IMR-90 (cell line): ENCODE measurements around the gene SURF4. TPM values are rescaled to one million over a fixed set of nuclear protein-coding genes. Genes with fewer than 3 reads are reported as not detected.

ENCODE experiments used
- ATAC-seq: fragments of 200-7000 bp; cut with Tn5 transposase; 2 replicates; pipeline ENCODE4 v1.9.1; 2020; ENCODE audit warnings: low read depth, mild to moderate bottlenecking, moderate library complexity
- BruUV-seq: library from RNA; stranded (reverse); fragments of 400-500 nt; replicated peaks from 2 replicates; lab custom pipeline; 2021; lab: Mats Ljungman, UMichigan
- CTCF ChIA-PET: fragments of 300-600 bp; formaldehyde crosslinking; extraction: SDS; loops from one replicate; lab custom pipeline; 2021; ENCODE audit warnings: antibody characterized with exemption; lab: Yijun Ruan, JAX
- POLR2A ChIA-PET: fragments of 300-600 bp; sonication (Branson Sonifier 250); formaldehyde crosslinking; loops from one replicate; lab custom pipeline; 2022; ENCODE audit warnings: antibody characterized with exemption; ENCODE audit not compliant: unreplicated experiment; lab: Charles Lee
- DNase-seq: peaks from one replicate; pipeline ENCODE4 v3.0.0; 2013
- H2AFZ ChIP-seq: replicated peaks from 2 replicates; pipeline ENCODE3; 2013; ENCODE audit warnings: low read length, mild to moderate bottlenecking; ENCODE audit not compliant: poor library complexity
- H2AK5ac ChIP-seq: 2 replicates; pipeline ENCODE4 v1.6.1; 2013; ENCODE audit warnings: low read depth, low read length, inconsistent platforms
- H2AK9ac ChIP-seq: replicated peaks from 2 replicates; pipeline ENCODE3; 2013; ENCODE audit warnings: mild to moderate bottlenecking, low read depth, low read length, moderate library complexity; ENCODE audit not compliant: poor library complexity
- H2BK120ac ChIP-seq: 2 replicates; pipeline ENCODE4 v1.6.1; 2013; ENCODE audit warnings: low read depth, low read length, inconsistent platforms
- H2BK15ac ChIP-seq: 3 replicates; pipeline ENCODE4 v1.6.1; 2013; ENCODE audit warnings: low read depth, low read length, inconsistent platforms
- H2BK20ac ChIP-seq: 2 replicates; pipeline ENCODE4 v1.6.1; 2013; ENCODE audit warnings: low read depth, mild to moderate bottlenecking, inconsistent platforms, low read length, moderate library complexity
- H2BK5ac ChIP-seq: 2 replicates; pipeline ENCODE4 v1.6.1; 2013; ENCODE audit warnings: mild to moderate bottlenecking, low read depth, low read length, inconsistent platforms; ENCODE audit not compliant: poor library complexity, severe bottlenecking
- H3K14ac ChIP-seq: replicated peaks from 2 replicates; pipeline ENCODE4 v1.6.1; 2013; ENCODE audit warnings: low read depth, low read length, inconsistent platforms
- H3K18ac ChIP-seq: 2 replicates; pipeline ENCODE4 v1.6.1; 2013; ENCODE audit warnings: low read depth, low read length, control low read depth
- H3K23ac ChIP-seq: 2 replicates; pipeline ENCODE4 v1.6.1; 2013; ENCODE audit warnings: low read depth, low read length, inconsistent platforms
- H3K27ac ChIP-seq: 2 replicates; pipeline ENCODE4 v1.5.1; 2013; ENCODE audit warnings: mild to moderate bottlenecking, control low read depth, low read length; ENCODE audit not compliant: insufficient read depth
- H3K27me3 ChIP-seq: 2 replicates; pipeline ENCODE4 v1.6.1; 2013; ENCODE audit warnings: low read length; ENCODE audit not compliant: control insufficient read depth, insufficient read depth
- H3K36me3 ChIP-seq: 2 replicates; pipeline ENCODE4 v1.6.1; 2013; ENCODE audit warnings: low read length, mixed read lengths; ENCODE audit not compliant: control insufficient read depth, insufficient read depth
- H3K4ac ChIP-seq: 2 replicates; pipeline ENCODE4 v1.6.1; 2013; ENCODE audit warnings: low read depth, low read length, inconsistent platforms
- H3K4me1 ChIP-seq: 2 replicates; pipeline ENCODE4 v1.6.1; 2013; ENCODE audit warnings: low read length, mixed read lengths; ENCODE audit not compliant: control insufficient read depth, insufficient read depth
- H3K4me2 ChIP-seq: 2 replicates; pipeline ENCODE4 v1.6.1; 2013; ENCODE audit warnings: low read depth, mild to moderate bottlenecking, control low read depth, low read length, moderate library complexity
- H3K4me3 ChIP-seq: 2 replicates; pipeline ENCODE4 v1.5.1; 2013; ENCODE audit warnings: low read depth, mild to moderate bottlenecking, control low read depth, low read length, moderate library complexity; ENCODE audit not compliant: insufficient read depth
- H3K56ac ChIP-seq: 2 replicates; pipeline ENCODE4 v1.6.1; 2013; ENCODE audit warnings: low read length, inconsistent platforms; ENCODE audit not compliant: insufficient read depth; ENCODE audit errors: extremely low read depth
- H3K79me1 ChIP-seq, 2 experiments: 2 replicates each; pipeline ENCODE4 v1.6.1; 2013; ENCODE audit warnings: low read length in 2 of 2, inconsistent platforms in 1 of 2, low read depth in 1 of 2
- H3K9ac ChIP-seq: 2 replicates; pipeline ENCODE4 v1.6.1; 2013; ENCODE audit warnings: low read depth, low read length, control low read depth
- H3K9me1 ChIP-seq: 2 replicates; pipeline ENCODE4 v1.6.1; 2013; ENCODE audit warnings: low read length, inconsistent platforms; ENCODE audit not compliant: insufficient read depth
- H3K9me3 ChIP-seq: 2 replicates; pipeline ENCODE4 v1.6.1; 2013; ENCODE audit warnings: low read length; ENCODE audit not compliant: control insufficient read depth, insufficient read depth
- H4K20me1 ChIP-seq: 2 replicates; pipeline ENCODE4 v1.6.1; 2013; ENCODE audit warnings: low read length, inconsistent platforms; ENCODE audit not compliant: insufficient read depth
- H4K5ac ChIP-seq: 2 replicates; pipeline ENCODE4 v1.6.1; 2013; ENCODE audit warnings: mild to moderate bottlenecking, low read depth, low read length, control low read depth
- H4K8ac ChIP-seq, 2 experiments: 2 replicates each; pipeline ENCODE4 v1.6.1; 2013; ENCODE audit warnings: low read depth in 2 of 2, low read length in 2 of 2, control low read depth in 1 of 2, inconsistent platforms in 1 of 2
- H4K91ac ChIP-seq: 2 replicates; pipeline ENCODE4 v1.6.1; 2013; ENCODE audit warnings: low read depth, low read length, inconsistent platforms; ENCODE audit not compliant: insufficient read depth
- BHLHE40 ChIP-seq: fragments of 150-350 bp; IDR thresholded peaks from 2 replicates; pipeline ENCODE4 v1.6.1; 2016; ENCODE audit warnings: mild to moderate bottlenecking, low read depth, low read length
- CEBPB ChIP-seq: IDR thresholded peaks from 2 replicates; pipeline ENCODE4 v1.6.1; 2012; ENCODE audit warnings: low read depth, low read length, improper control_type of control experiment
- CHD1 ChIP-seq: IDR thresholded peaks from 2 replicates; pipeline ENCODE4 v1.6.1; 2012; ENCODE audit warnings: low read depth, low read length, improper control_type of control experiment
- FOS ChIP-seq: fragments of 150-350 bp; IDR thresholded peaks from 2 replicates; pipeline ENCODE4 v1.6.1; 2016; ENCODE audit warnings: low read depth, low read length
- MAFK ChIP-seq: IDR thresholded peaks from 2 replicates; pipeline ENCODE4 v1.6.1; 2012; ENCODE audit warnings: low read depth, low read length, improper control_type of control experiment
- MXI1 ChIP-seq: IDR thresholded peaks from 2 replicates; pipeline ENCODE4 v1.6.1; 2012; ENCODE audit warnings: low read depth, mild to moderate bottlenecking, low read length, moderate library complexity, borderline replicate concordance
- NFE2L2 ChIP-seq: fragments of 150-350 bp; IDR thresholded peaks from 2 replicates; pipeline ENCODE4 v1.6.1; 2016; ENCODE audit warnings: low read depth, mild to moderate bottlenecking, low read length
- RCOR1 ChIP-seq: IDR thresholded peaks from 2 replicates; pipeline ENCODE4 v1.6.1; 2012; ENCODE audit warnings: mild to moderate bottlenecking, low read length, improper control_type of control experiment; ENCODE audit not compliant: insufficient replicate concordance
- SMC3 ChIP-seq: fragments of 150-350 bp; IDR thresholded peaks from 2 replicates; pipeline ENCODE4 v1.6.1; 2016; ENCODE audit warnings: low read depth, mild to moderate bottlenecking, antibody characterized with exemption, low read length, moderate library complexity
- WGBS, 2 experiments: methylation state at CpG; one replicate each; pipeline versions ENCODE4 v1.1.5 to v1.1.7; 2013; ENCODE audit warnings: missing lambda C conversion rate in 2 of 2; ENCODE audit not compliant: insufficient read length in 1 of 2; ENCODE audit errors: extremely low coverage in 2 of 2; 5-methylcytosine and 5-hydroxymethylcytosine counted together
- dilution Hi-C: fragments of 300-500 bp; cut with HindIII; formaldehyde crosslinking; loops from one replicate; pipeline ENCODE4 v1.14.3; 2018; ENCODE audit warnings: low sequenced_read_pairs; ENCODE audit not compliant: unreplicated experiment
- in situ Hi-C: fragments of 300-500 bp; cut with MboI; formaldehyde crosslinking; loops from 3 replicates; pipeline ENCODE4 v1.14.3; 2019; ENCODE audit warnings: low sequenced_read_pairs, inconsistent platforms, mixed read lengths
- intact Hi-C: fragments of 100-400 bp; cut with micrococcal nuclease; formaldehyde crosslinking; loops from 2 replicates; pipeline ENCODE4 v1.10.0; 2022
- polyA plus RNA-seq, 3 experiments: library from polyadenylated mRNA; depleted of rRNA; stranded (reverse); fragments of >200 nt; gene quantifications; 2 replicates each; pipeline ENCODE4 v1.2.3, GENCODE V29; 2012; ENCODE audit warnings: low replicate concordance in 1 of 3
- total RNA-seq: library from RNA; depleted of rRNA; stranded (reverse); fragments of >200 nt; gene quantifications from 2 replicates; pipeline ENCODE4 v1.2.3, GENCODE V29; 2012
- TF ChIP-seq, protein P1 (sequence below): fragments of 150-350 bp; IDR thresholded peaks from 2 replicates; pipeline ENCODE4 v1.6.1; 2016; ENCODE audit warnings: low read depth, mild to moderate bottlenecking, low read length, moderate library complexity, borderline replicate concordance

SURF4 gene
- total and polyA plus RNA-seq, 2 of the 4 experiments (the other 2 are of a cell fraction) = 307 to 532 TPM

DNA sequence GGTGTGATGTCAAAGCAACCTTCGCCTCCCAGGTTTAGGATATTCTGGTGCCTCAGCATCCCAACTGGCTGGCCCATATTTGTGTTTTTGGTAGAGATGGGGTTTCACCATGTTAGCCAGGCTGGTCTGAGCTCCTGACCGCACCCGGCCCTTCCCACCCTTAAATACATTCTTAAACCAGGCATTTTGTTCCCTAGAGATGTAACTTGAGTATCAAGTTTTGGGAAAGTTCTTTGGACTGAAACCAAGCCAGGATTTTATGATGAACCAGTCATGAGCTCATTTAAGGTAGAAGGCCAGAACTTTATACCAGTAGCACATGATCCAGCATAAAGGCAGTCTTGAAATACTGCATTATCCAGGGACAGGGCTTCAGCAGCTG is 24.3 kb downstream of the SURF4 start:
- Histone ChIP-seq H2BK120ac (no peak overlapping the region), H3K4me1 (peaks cover 11% of the 10 kb centered on the region), H3K4me2 (no peak overlapping the region), H2AFZ (no peak overlapping the region), H3K36me3 (peaks cover 47% of the 10 kb centered on the region), H2AK5ac (no peak overlapping the region), H3K79me1 (peaks cover 25 to 72% of the 10 kb centered on the region in 2 experiments), H3K9me3 (no peaks in the 10 kb centered on the region), H2BK20ac (no peak overlapping the region), H4K8ac (no peak overlapping the region), H3K27ac (no peak overlapping the region), H4K91ac (no peak overlapping the region), H4K20me1 (peaks cover 55% of the 10 kb centered on the region), H3K23ac (no peak overlapping the region), H2AK9ac (no peak overlapping the region), H3K18ac (no peak overlapping the region), H2BK5ac (no peak overlapping the region), H3K56ac (no peak overlapping the region), H3K27me3 (no peaks in the 10 kb centered on the region), H3K9me1 (peaks cover 3% of the 10 kb centered on the region; the same call in 1 of the 2 replicates), H3K9ac (no peak overlapping the region), H2BK15ac (no peak overlapping the region), H3K14ac (no peak overlapping the region), H4K5ac (no peak overlapping the region), H3K4ac (no peak overlapping the region), H3K4me3 (no peak overlapping the region)
- CTCF ChIA-PET = no interaction called here
- BruUV-seq = no TSS peak
- TF ChIP-seq RCOR1 (no peak), SMC3 (no peak), CEBPB (no peak), CHD1 (no peak), BHLHE40 (no peak), MAFK (no peak), FOS (no peak), NFE2L2 (no peak), MXI1 (no peak)
- TF ChIP-seq, protein P1, sequence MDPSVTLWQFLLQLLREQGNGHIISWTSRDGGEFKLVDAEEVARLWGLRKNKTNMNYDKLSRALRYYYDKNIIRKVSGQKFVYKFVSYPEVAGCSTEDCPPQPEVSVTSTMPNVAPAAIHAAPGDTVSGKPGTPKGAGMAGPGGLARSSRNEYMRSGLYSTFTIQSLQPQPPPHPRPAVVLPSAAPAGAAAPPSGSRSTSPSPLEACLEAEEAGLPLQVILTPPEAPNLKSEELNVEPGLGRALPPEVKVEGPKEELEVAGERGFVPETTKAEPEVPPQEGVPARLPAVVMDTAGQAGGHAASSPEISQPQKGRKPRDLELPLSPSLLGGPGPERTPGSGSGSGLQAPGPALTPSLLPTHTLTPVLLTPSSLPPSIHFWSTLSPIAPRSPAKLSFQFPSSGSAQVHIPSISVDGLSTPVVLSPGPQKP = no peak
- no peak for DNase-seq
- WGBS, 2 experiments = no CpG with 5 or more reads among the region's 3 CpGs
- no peak for ATAC-seq
- dilution Hi-C loops = no loop called here
- intact Hi-C loops = no loop called here
- POLR2A ChIA-PET = no interaction called here
- in situ Hi-C loops = no loop called here
